ENCODE results near the gene MYADML2. TPM values are rescaled to one million over a fixed set of nuclear protein-coding genes. Genes with fewer than 3 reads are reported as not detected.
A peak's percentile ranks its signal among the peaks of the same experiment; 100 is the strongest.

Gene MYADML2
- total RNA-seq, 2 donors from 2014 or later = not detected

- no peak overlapping the region for H3K4me3 Mint-ChIP-seq
- H3K27me3 Mint-ChIP-seq (ENCODE audit: insufficient read depth) = peaks cover 6% of the 10 kb centered on the region
- peaks cover 4% of the 10 kb centered on the region for H3K27me3 ChIP-seq (ENCODE audit: control insufficient read depth, insufficient read depth, low read length, poor library complexity, severe bottlenecking)
- no peaks in the 10 kb centered on the region for H3K4me1 Mint-ChIP-seq
- peaks cover 4% of the 10 kb centered on the region for H3K36me3 ChIP-seq (ENCODE audit: control insufficient read depth, insufficient read depth, low read length)
- no peak overlapping the region for H3K27ac ChIP-seq (ENCODE audit: low read depth, low read length)
- H3K27ac Mint-ChIP-seq = no peak overlapping the region
- no peaks in the 10 kb centered on the region for H3K9me3 ChIP-seq (ENCODE audit: control insufficient read depth, low read length)
- 68 to 82% methylated on average over 7 to 15 of the region's 15 CpGs for WGBS, 2 experiments (ENCODE audit: insufficient coverage in 1 of 2, insufficient read length in 1 of 2)
- no peak overlapping the region for H3K4me3 ChIP-seq (ENCODE audit: low read length)
- peaks cover 6% of the 10 kb centered on the region for H3K36me3 Mint-ChIP-seq (ENCODE audit: low read depth)
- H3K9ac ChIP-seq (ENCODE audit: extremely low read depth, low read length, poor library complexity, severe bottlenecking) = no peak overlapping the region
- no peak for TF ChIP-seq CTCF (conservative IDR thresholded peaks at IDR 0.05)
- peaks cover 7% of the 10 kb centered on the region for H3K4me1 ChIP-seq (ENCODE audit: control insufficient read depth, insufficient read depth, low read length)
- no peaks in the 10 kb centered on the region for H3K9me3 Mint-ChIP-seq
- DNase-seq = no peak
These were observed 15.3 kb downstream of the MYADML2 start for GRCh38 chr17:81931557-81932332.

- H3K4me1 ChIP-seq (ENCODE audit: control insufficient read depth, insufficient read depth, low read length) = peaks cover 7% of the 10 kb centered on the region
- TF ChIP-seq CTCF (conservative IDR thresholded peaks at IDR 0.05) = no peak
- no peaks in the 10 kb centered on the region for H3K9me3 ChIP-seq (ENCODE audit: control insufficient read depth, low read length)
- Mint-ChIP-seq H3K4me1 (peaks cover 3% of the 10 kb centered on the region), H3K27ac (no peak overlapping the region), H3K4me3 (no peak overlapping the region), H3K9me3 (no peaks in the 10 kb centered on the region), H3K27me3 (ENCODE audit: insufficient read depth) (peaks cover 6% of the 10 kb centered on the region), H3K36me3 (ENCODE audit: low read depth) (peaks cover 6% of the 10 kb centered on the region)
- H3K36me3 ChIP-seq (ENCODE audit: control insufficient read depth, insufficient read depth, low read length) = peaks cover 4% of the 10 kb centered on the region
- WGBS, 2 experiments (ENCODE audit: insufficient coverage in 1 of 2, insufficient read length in 1 of 2) = 84 to 94% methylated on average over 9 to 13 of the region's 13 CpGs
- no peak for DNase-seq
- no peak overlapping the region for H3K9ac ChIP-seq (ENCODE audit: extremely low read depth, low read length, poor library complexity, severe bottlenecking)
- peaks cover 4% of the 10 kb centered on the region for H3K27me3 ChIP-seq (ENCODE audit: control insufficient read depth, insufficient read depth, low read length, poor library complexity, severe bottlenecking)
- H3K27ac ChIP-seq (ENCODE audit: low read depth, low read length) = no peak overlapping the region
- no peak overlapping the region for H3K4me3 ChIP-seq (ENCODE audit: low read length)
These were observed 15.9 kb downstream of the MYADML2 start for GRCh38 chr17:81931189-81931556.

GRCh38 chr17:81930142-81931125 lies 16.6 kb downstream of the MYADML2 start:
- no peak overlapping the region for H3K4me3 Mint-ChIP-seq
- peaks cover 3% of the 10 kb centered on the region for H3K36me3 ChIP-seq (ENCODE audit: control insufficient read depth, insufficient read depth, low read length)
- H3K27ac ChIP-seq (ENCODE audit: low read depth, low read length) = no peak overlapping the region
- H3K9me3 ChIP-seq (ENCODE audit: control insufficient read depth, low read length) = no peaks in the 10 kb centered on the region
- H3K27me3 Mint-ChIP-seq (ENCODE audit: insufficient read depth) = peaks cover 6% of the 10 kb centered on the region
- peaks cover 11% of the 10 kb centered on the region for H3K4me1 ChIP-seq (ENCODE audit: control insufficient read depth, insufficient read depth, low read length)
- H3K36me3 Mint-ChIP-seq (ENCODE audit: low read depth) = peaks cover 6% of the 10 kb centered on the region
- H3K27ac Mint-ChIP-seq = no peak overlapping the region
- no peak overlapping the region for H3K9ac ChIP-seq (ENCODE audit: extremely low read depth, low read length, poor library complexity, severe bottlenecking)
- WGBS, 2 experiments (ENCODE audit: insufficient coverage in 1 of 2, insufficient read length in 1 of 2) = 83 to 88% methylated on average over 14 to 20 of the region's 20 CpGs
- peak; percentile 75 for DNase-seq
- H3K27me3 ChIP-seq (ENCODE audit: control insufficient read depth, insufficient read depth, low read length, poor library complexity, severe bottlenecking) = peaks cover 4% of the 10 kb centered on the region
- no peak for TF ChIP-seq CTCF (conservative IDR thresholded peaks at IDR 0.05)
- peaks cover 7% of the 10 kb centered on the region for H3K4me1 Mint-ChIP-seq
- H3K9me3 Mint-ChIP-seq = no peaks in the 10 kb centered on the region
- H3K4me3 ChIP-seq (ENCODE audit: low read length) = no peak overlapping the region
